Neuronal stem cell (in vitro differentiated cells): ENCODE data around the gene CD27.

Source experiments
- DNase-seq: peaks from one replicate; pipeline ENCODE4 v3.0.0-alpha.2; 2013; ENCODE audit warnings: low spot score
- H2AFZ ChIP-seq: one replicate; pipeline ENCODE4 v1.6.1; 2013; ENCODE audit warnings: mild to moderate bottlenecking, low read length, inconsistent platforms
- H2AK5ac ChIP-seq: 2 replicates; pipeline ENCODE4 v1.6.1; 2013; ENCODE audit warnings: low read depth, mild to moderate bottlenecking, inconsistent platforms, low read length, moderate library complexity, mixed read lengths
- H2BK120ac ChIP-seq: 2 replicates; pipeline ENCODE4 v1.6.1; 2013; ENCODE audit warnings: low read depth, mild to moderate bottlenecking, inconsistent platforms, low read length, moderate library complexity, mixed read lengths
- H2BK12ac ChIP-seq: one replicate; pipeline ENCODE4 v1.6.1; 2013; ENCODE audit warnings: low read length, inconsistent platforms
- H2BK15ac ChIP-seq: 2 replicates; pipeline ENCODE4 v1.6.1; 2013; ENCODE audit warnings: mild to moderate bottlenecking, low read length, inconsistent platforms, mixed read lengths
- H2BK5ac ChIP-seq: one replicate; pipeline ENCODE4 v1.6.1; 2013; ENCODE audit warnings: inconsistent platforms, mild to moderate bottlenecking, low read length, moderate library complexity
- H3K14ac ChIP-seq: one replicate; pipeline ENCODE4 v1.6.1; 2013; ENCODE audit warnings: low read length, inconsistent platforms
- H3K18ac ChIP-seq: 2 replicates; pipeline ENCODE4 v1.6.1; 2013; ENCODE audit warnings: low read length, inconsistent platforms
- H3K23ac ChIP-seq: 2 replicates; pipeline ENCODE4 v1.6.1; 2013; ENCODE audit warnings: low read depth, mild to moderate bottlenecking, mixed read lengths, low read length, inconsistent platforms; ENCODE audit not compliant: poor library complexity
- H3K27ac ChIP-seq: replicated peaks from 3 replicates; pipeline ENCODE4 v1.5.1; 2013; ENCODE audit warnings: low read length, inconsistent platforms
- H3K27me3 ChIP-seq, 3 experiments: 2 replicates each; pipeline ENCODE4 v1.6.1; 2013; ENCODE audit warnings: low read length in 3 of 3, mild to moderate bottlenecking in 2 of 3, inconsistent platforms in 1 of 3, low read depth in 1 of 3, mixed read lengths in 1 of 3, moderate library complexity in 1 of 3; ENCODE audit not compliant: control insufficient read depth in 3 of 3, insufficient read depth in 3 of 3
- H3K36me3 ChIP-seq, 2 donors: replicated peaks in 1 of 2; 2 replicates each; pipeline ENCODE4 v1.6.1; 2013; ENCODE audit warnings: low read length in 2 of 2; ENCODE audit not compliant: control insufficient read depth in 2 of 2, insufficient read depth in 2 of 2
- H3K4ac ChIP-seq: 2 replicates; pipeline ENCODE4 v1.6.1; 2013; ENCODE audit warnings: inconsistent platforms, mild to moderate bottlenecking, low read length, moderate library complexity
- H3K4me1 ChIP-seq, 2 donors: 1 replicate in 1 of 2; 2 replicates in 1 of 2; pipeline ENCODE4 v1.6.1; 2013; ENCODE audit warnings: low read length in 2 of 2, low read depth in 1 of 2; ENCODE audit not compliant: control insufficient read depth in 2 of 2, insufficient read depth in 1 of 2
- H3K4me2 ChIP-seq: one replicate; pipeline ENCODE4 v1.6.1; 2013; ENCODE audit warnings: mild to moderate bottlenecking, low read length, inconsistent platforms; ENCODE audit not compliant: insufficient read depth, poor library complexity, severe bottlenecking
- H3K4me3 ChIP-seq, 2 donors: 2 replicates each; pipeline ENCODE4 v1.5.1; 2013; ENCODE audit warnings: low read length in 2 of 2, mild to moderate bottlenecking in 2 of 2, inconsistent platforms in 1 of 2, moderate library complexity in 1 of 2
- H3K79me1 ChIP-seq: one replicate; pipeline ENCODE4 v1.6.1; 2013; ENCODE audit warnings: low read depth, mild to moderate bottlenecking, inconsistent platforms, low read length, moderate library complexity
- H3K9ac ChIP-seq: one replicate; pipeline ENCODE4 v1.6.1; 2013; ENCODE audit warnings: mild to moderate bottlenecking, low read depth, low read length, inconsistent platforms; ENCODE audit not compliant: poor library complexity
- H3K9me3 ChIP-seq, 2 donors: replicated peaks in 1 of 2; 2 replicates each; pipeline versions ENCODE3 to v1.6.1; 2013; ENCODE audit warnings: low read length in 2 of 2, mild to moderate bottlenecking in 2 of 2, inconsistent platforms in 1 of 2, low read depth in 1 of 2, mixed read lengths in 1 of 2, moderate library complexity in 1 of 2; ENCODE audit not compliant: control insufficient read depth in 2 of 2, insufficient read depth in 1 of 2
- H4K8ac ChIP-seq: one replicate; pipeline ENCODE4 v1.6.1; 2013; ENCODE audit warnings: low read depth, mild to moderate bottlenecking, inconsistent platforms, low read length, moderate library complexity
- H4K91ac ChIP-seq: one replicate; pipeline ENCODE4 v1.6.1; 2013; ENCODE audit warnings: low read length, low read depth, mild to moderate bottlenecking, inconsistent platforms; ENCODE audit not compliant: poor library complexity
- WGBS, 2 donors: extraction: QIAGEN DNeasy Blood & Tissue Kit; methylation state at CpG; one replicate each; pipeline ENCODE4 v1.1.7; 2013; ENCODE audit warnings: missing lambda C conversion rate in 2 of 2, mixed read lengths in 1 of 2; ENCODE audit not compliant: insufficient read length in 2 of 2, insufficient replicate concordance in 1 of 2; ENCODE audit errors: extremely low coverage in 2 of 2; 5-methylcytosine and 5-hydroxymethylcytosine counted together

Gene CD27

GRCh38 chr12:6450869-6451347 is 6.2 kb downstream of the CD27 start:
- H3K4me2 ChIP-seq, result peak overlapping the region; percentile 55
- no peak overlapping the region for H2AK5ac ChIP-seq
- H3K9me3 ChIP-seq, result no peaks in the 10 kb centered on the region
- no peak overlapping the region for H3K23ac ChIP-seq
- peaks cover 3% of the 10 kb centered on the region for H3K79me1 ChIP-seq
- H3K18ac ChIP-seq, result peak overlapping the region; percentile 66
- no peak for DNase-seq
- peak overlapping the region; percentile 91 for H3K27ac ChIP-seq
- H2AFZ ChIP-seq, result peak overlapping the region; percentile 84
- H4K91ac ChIP-seq, result peak overlapping the region; percentile 39
- no peaks in the 10 kb centered on the region for H3K36me3 ChIP-seq
- peak overlapping the region; percentile 30 for H2BK15ac ChIP-seq
- no peak overlapping the region for H2BK120ac ChIP-seq
- H3K9ac ChIP-seq, result peak overlapping the region; percentile 33
- H4K8ac ChIP-seq, result no peak overlapping the region
- H3K27me3 ChIP-seq, result no peaks in the 10 kb centered on the region
- H3K4me1 ChIP-seq, result peaks cover 23 to 32% of the 10 kb centered on the region in 2 donors
- H2BK5ac ChIP-seq, result peak overlapping the region; percentile 82
- no peak overlapping the region for H3K4ac ChIP-seq
- H2BK12ac ChIP-seq, result peak overlapping the region; percentile 11
- H3K4me3 ChIP-seq, result peak overlapping the region; percentile 44 to 46
- WGBS, 2 donors, result no CpG with 5 or more reads among the region's 11 CpGs
- no peak overlapping the region for H3K14ac ChIP-seq

DNA sequence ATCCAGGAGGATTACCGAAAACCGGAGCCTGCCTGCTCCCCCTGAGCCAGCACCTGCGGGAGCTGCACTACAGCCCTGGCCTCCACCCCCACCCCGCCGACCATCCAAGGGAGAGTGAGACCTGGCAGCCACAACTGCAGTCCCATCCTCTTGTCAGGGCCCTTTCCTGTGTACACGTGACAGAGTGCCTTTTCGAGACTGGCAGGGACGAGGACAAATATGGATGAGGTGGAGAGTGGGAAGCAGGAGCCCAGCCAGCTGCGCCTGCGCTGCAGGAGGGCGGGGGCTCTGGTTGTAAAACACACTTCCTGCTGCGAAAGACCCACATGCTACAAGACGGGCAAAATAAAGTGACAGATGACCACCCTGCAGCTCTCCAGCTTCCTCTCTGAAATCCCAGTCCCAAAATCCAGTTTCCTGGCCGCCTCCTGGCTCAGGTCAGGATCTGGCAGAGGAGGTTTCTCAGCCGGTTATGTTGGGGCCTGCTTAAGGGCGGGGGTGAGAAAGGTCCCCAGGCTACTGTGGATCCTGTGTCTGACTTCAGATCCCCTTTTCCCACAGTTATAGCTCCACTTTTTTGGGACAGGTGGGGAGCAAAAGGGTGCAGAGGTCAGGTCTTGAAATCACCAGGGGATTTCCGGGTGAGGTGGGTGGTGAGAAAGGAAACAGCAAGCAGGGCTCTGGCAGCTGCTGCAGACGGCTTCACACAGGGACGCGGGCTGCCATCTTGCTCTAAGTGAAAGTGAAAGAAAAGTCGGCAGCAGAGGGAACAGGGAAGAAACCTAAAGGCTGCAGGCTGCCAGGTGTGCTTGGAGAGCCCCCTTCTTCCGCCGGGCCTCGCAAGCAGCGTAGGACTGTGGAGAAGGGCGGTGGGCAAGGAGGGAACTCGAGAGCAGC is 6.8 kb downstream of the CD27 start, which contains the start of gene TAPBPL:
TAPBPL (plus strand) TSS at position 695 of the 897 bp plus-strand sequence. CDS start 207 bp downstream, outside the sequence.
- Histone ChIP-seq H4K8ac (peak within 1 kb of the TSS; percentile 94), H3K79me1 (peaks cover 3% of the 10 kb centered on the region), H2BK15ac (peak within 1 kb of the TSS; percentile 33), H2BK5ac (peak within 1 kb of the TSS; percentile 82), H3K36me3 (no peaks in the 10 kb centered on the region), H3K9me3 (no peaks in the 10 kb centered on the region), H2BK12ac (peak within 1 kb of the TSS; percentile 87), H2AFZ (peak within 1 kb of the TSS; percentile 84), H3K18ac (peak within 1 kb of the TSS; percentile 66), H3K4me3 (peak within 1 kb of the TSS; percentile 44 to 46), H3K27ac (peak within 1 kb of the TSS; percentile 91), H3K27me3 (no peaks in the 10 kb centered on the region), H4K91ac (peak within 1 kb of the TSS; percentile 47), H3K4me1 (peaks cover 23 to 32% of the 10 kb centered on the region in 2 donors), H3K4me2 (peak within 1 kb of the TSS; percentile 55), H3K23ac (peak within 1 kb of the TSS; percentile 46), H3K4ac (no peak within 1 kb of the TSS), H2BK120ac (peak within 1 kb of the TSS; percentile 48), H3K9ac (peak within 1 kb of the TSS; percentile 79), H3K14ac (peak within 1 kb of the TSS; percentile 25), H2AK5ac (peak within 1 kb of the TSS; percentile 86)
- WGBS, 2 donors, result no CpG with 5 or more reads among the region's 27 CpGs
- DNase-seq, result no peak

DNA sequence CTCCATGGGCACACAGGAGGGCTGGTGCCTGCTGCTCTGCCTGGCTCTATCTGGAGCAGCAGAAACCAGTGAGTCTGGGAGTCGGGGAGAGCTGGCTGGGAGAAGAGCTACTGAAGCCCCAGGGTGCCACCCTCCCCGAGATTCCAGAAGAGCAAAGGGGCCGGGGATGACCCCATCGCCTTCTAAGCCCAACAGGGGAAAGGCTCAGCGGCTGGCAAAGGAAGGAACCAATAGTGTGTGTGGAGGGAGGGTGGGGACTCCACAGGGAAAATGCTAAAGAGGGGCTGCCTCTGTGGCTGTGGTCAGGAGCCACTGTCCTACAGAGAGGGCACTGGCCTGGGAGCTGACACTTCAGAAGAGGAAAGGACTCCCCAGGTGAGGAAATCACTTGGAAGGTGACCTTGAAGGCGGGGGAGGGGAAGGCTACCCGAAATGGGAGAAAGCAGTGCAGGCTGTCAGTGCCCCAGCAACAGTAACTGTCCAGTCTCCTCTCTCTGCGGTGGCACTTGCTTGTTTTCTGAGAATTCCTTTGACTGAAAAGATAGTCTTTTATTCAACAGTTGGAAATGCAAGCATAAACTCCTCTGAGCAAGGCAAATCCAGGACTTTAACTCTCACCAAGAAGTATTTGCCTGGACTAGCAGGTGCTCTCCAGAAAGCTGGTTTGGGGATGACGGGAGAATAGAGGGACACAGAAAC is 7.6 kb downstream of the CD27 start:
- H2AFZ ChIP-seq, result peak overlapping the region; percentile 84
- peaks cover 23 to 32% of the 10 kb centered on the region in 2 donors for H3K4me1 ChIP-seq
- peak overlapping the region; percentile 33 for H2BK15ac ChIP-seq
- H2BK120ac ChIP-seq, result peak overlapping the region; percentile 48
- H3K36me3 ChIP-seq, result peaks cover 1 to 3% of the 10 kb centered on the region in 2 donors
- peak overlapping the region; percentile 86 for H2AK5ac ChIP-seq
- WGBS, 2 donors, result no CpG with 5 or more reads among the region's 9 CpGs
- H4K91ac ChIP-seq, result peak overlapping the region; percentile 47
- no peaks in the 10 kb centered on the region for H3K9me3 ChIP-seq
- peak overlapping the region; percentile 79 for H3K9ac ChIP-seq
- peak overlapping the region; percentile 94 for H4K8ac ChIP-seq
- peak overlapping the region; percentile 87 for H2BK12ac ChIP-seq
- peak overlapping the region; percentile 46 for H3K23ac ChIP-seq
- no peak for DNase-seq
- peak overlapping the region; percentile 66 for H3K18ac ChIP-seq
- H3K4me3 ChIP-seq, result peak overlapping the region in 1 of 2 donors; percentile 46
- H3K27ac ChIP-seq, result peak overlapping the region; percentile 91
- H3K27me3 ChIP-seq, result no peaks in the 10 kb centered on the region
- no peak overlapping the region for H3K4me2 ChIP-seq
- peak overlapping the region; percentile 25 for H3K14ac ChIP-seq
- no peak overlapping the region for H3K4ac ChIP-seq
- peaks cover 3% of the 10 kb centered on the region for H3K79me1 ChIP-seq
- peak overlapping the region; percentile 82 for H2BK5ac ChIP-seq
